Liver (tissue), 9 donors: ENCODE data around the gene ZDHHC18. TPM values are rescaled to one million over a fixed set of nuclear protein-coding genes. Genes with fewer than 3 reads are reported as not detected.
A peak's percentile ranks its signal among the peaks of the same experiment; 100 is the strongest.

Experiments used
- DNase-seq: peaks from one replicate; pipeline ENCODE4 v3.0.0-alpha.2; 2017; ENCODE audit warnings: low spot score
- H3K27ac ChIP-seq, 2 donors: one replicate each; pipeline ENCODE4 v1.7.0; 2013; ENCODE audit warnings: inconsistent platforms in 2 of 2, low read length in 2 of 2, control low read depth in 1 of 2, low read depth in 1 of 2, mild to moderate bottlenecking in 1 of 2
- H3K27me3 ChIP-seq, 4 donors: one replicate each; pipeline versions ENCODE4 v1.6.1 to v1.7.0; 2013; ENCODE audit warnings: low read length in 3 of 4, inconsistent platforms in 1 of 4, mild to moderate bottlenecking in 1 of 4, moderate library complexity in 1 of 4; ENCODE audit not compliant: control insufficient read depth in 4 of 4, insufficient read depth in 4 of 4
- H3K36me3 ChIP-seq, 4 donors: one replicate each; pipeline versions ENCODE4 v1.6.1 to v1.7.0; 2013; ENCODE audit warnings: low read length in 3 of 4, mild to moderate bottlenecking in 3 of 4, low read depth in 1 of 4, moderate library complexity in 1 of 4; ENCODE audit not compliant: control insufficient read depth in 4 of 4, insufficient read depth in 3 of 4
- H3K4me1 ChIP-seq, 4 donors: one replicate each; pipeline versions ENCODE4 v1.6.1 to v1.7.0; 2013; ENCODE audit warnings: low read length in 3 of 4, mild to moderate bottlenecking in 3 of 4, moderate library complexity in 1 of 4; ENCODE audit not compliant: control insufficient read depth in 4 of 4, insufficient read depth in 4 of 4
- H3K4me3 ChIP-seq, 3 donors: one replicate each; pipeline versions ENCODE4 v1.6.1 to v1.7.0; 2013; ENCODE audit warnings: low read length in 3 of 3, control low read depth in 1 of 3, low read depth in 1 of 3, mild to moderate bottlenecking in 1 of 3
- H3K9ac ChIP-seq, 2 donors: one replicate each; pipeline ENCODE4 v1.7.0; 2013; ENCODE audit warnings: low read length in 2 of 2, mild to moderate bottlenecking in 2 of 2, moderate library complexity in 2 of 2, control low read depth in 1 of 2, low read depth in 1 of 2
- H3K9me3 ChIP-seq, 4 donors: one replicate each; pipeline versions ENCODE4 v1.6.1 to v1.7.0; 2013; ENCODE audit warnings: low read length in 3 of 4; ENCODE audit not compliant: control insufficient read depth in 4 of 4
- EGR1 ChIP-seq, 2 donors: IDR thresholded peaks; 2 replicates each; pipeline ENCODE4 v1.6.1; 2016 to 2018; ENCODE audit warnings: antibody characterized with exemption in 2 of 2, low read depth in 2 of 2
- FOXA1 ChIP-seq: IDR thresholded peaks from 2 replicates; pipeline ENCODE4 v1.6.1; 2016; ENCODE audit warnings: antibody characterized with exemption
- FOXA2 ChIP-seq: IDR thresholded peaks from 2 replicates; pipeline ENCODE4 v1.6.1; 2016; ENCODE audit warnings: antibody characterized with exemption
- GABPA ChIP-seq, 2 donors: IDR thresholded peaks in 1 of 2; conservative IDR thresholded peaks in 1 of 2; 2 replicates each; pipeline ENCODE4 v1.6.1; 2016; ENCODE audit warnings: antibody characterized with exemption in 2 of 2, mild to moderate bottlenecking in 1 of 2, moderate library complexity in 1 of 2
- HNF4A ChIP-seq, 2 donors: conservative IDR thresholded peaks; 2 replicates each; pipeline ENCODE4 v1.6.1; 2016; ENCODE audit warnings: antibody characterized with exemption in 2 of 2, mild to moderate bottlenecking in 2 of 2
- HNF4G ChIP-seq: IDR thresholded peaks from 2 replicates; pipeline ENCODE4 v1.6.1; 2016; ENCODE audit warnings: antibody characterized with exemption
- JUND ChIP-seq, 2 donors: IDR thresholded peaks; 2 replicates each; pipeline ENCODE4 v1.6.1; 2016; ENCODE audit warnings: antibody characterized with exemption in 2 of 2
- NR2F2 ChIP-seq: IDR thresholded peaks from 2 replicates; pipeline ENCODE4 v1.6.1; 2016; ENCODE audit warnings: antibody characterized with exemption
- RAD21 ChIP-seq, 2 donors: IDR thresholded peaks; 2 replicates each; pipeline ENCODE4 v1.6.1; 2016; ENCODE audit warnings: antibody characterized with exemption in 2 of 2, mild to moderate bottlenecking in 2 of 2
- RXRA ChIP-seq, 2 donors: IDR thresholded peaks; 2 replicates each; pipeline ENCODE4 v1.6.1; 2017 to 2018; ENCODE audit warnings: antibody characterized with exemption in 2 of 2, mild to moderate bottlenecking in 1 of 2
- SP1 ChIP-seq: IDR thresholded peaks from 2 replicates; pipeline ENCODE4 v1.6.1; 2018; ENCODE audit warnings: antibody characterized with exemption, mild to moderate bottlenecking
- TAF1 ChIP-seq: conservative IDR thresholded peaks from 2 replicates; pipeline ENCODE4 v1.6.1; 2016; ENCODE audit warnings: antibody characterized with exemption, mild to moderate bottlenecking
- YY1 ChIP-seq: IDR thresholded peaks from 2 replicates; pipeline ENCODE4 v1.6.1; 2016; ENCODE audit warnings: antibody characterized with exemption, mild to moderate bottlenecking
- WGBS: extraction: QIAGEN DNeasy Blood & Tissue Kit; methylation state at CpG from one replicate; pipeline ENCODE4 v1.1.7; 2013; 5-methylcytosine and 5-hydroxymethylcytosine counted together
- polyA plus RNA-seq, 2 donors: library from polyadenylated mRNA; stranded (reverse) in 1 of 2; unstranded in 1 of 2; fragments of 200-250 nt in 1 of 2; fragments of >200 nt in 1 of 2; fragmentation: Nextera tagmentation in 1 of 2; extraction: Ambion mirVana in 1 of 2; gene quantifications; one replicate each; pipeline versions ENCODE4 v1.2.1 to v1.2.3, GENCODE V29; 2013 to 2015
- total RNA-seq, 2 donors: library from RNA; depleted of rRNA; stranded (reverse); fragments of >200 nt; gene quantifications; one replicate each; pipeline ENCODE4 v1.2.3, GENCODE V29; 2014
- TF ChIP-seq, protein P1 (sequence below): IDR thresholded peaks from 2 replicates; pipeline ENCODE4 v1.6.1; 2016; ENCODE audit warnings: antibody characterized with exemption, mild to moderate bottlenecking
- TF ChIP-seq, protein P2 (sequence below): IDR thresholded peaks from 2 replicates; pipeline ENCODE4 v1.6.1; 2016; ENCODE audit warnings: antibody characterized with exemption
- TF ChIP-seq, protein P3 (sequence below): fragments of 150-350 bp; IDR thresholded peaks from 2 replicates; pipeline ENCODE4 v1.5.1; 2017; ENCODE audit warnings: improper control_type of control experiment, low read depth, low read length; ENCODE audit not compliant: missing input control
- TF ChIP-seq, protein P4 (sequence below): IDR thresholded peaks from 2 replicates; pipeline ENCODE4 v1.6.1; 2016; ENCODE audit warnings: antibody characterized with exemption
- TF ChIP-seq, protein P5 (sequence below): IDR thresholded peaks from 2 replicates; pipeline ENCODE4 v1.6.1; 2016; ENCODE audit warnings: antibody characterized with exemption
- donor health status: healthy.
- donor health status: healthy.
- donor health status: healthy.
- donor health status: healthy.
- donor health status: healthy.

The ZDHHC18 gene
- total and polyA plus RNA-seq, 4 donors = 2.6 to 9.2 (median 7.9) TPM

DNA sequence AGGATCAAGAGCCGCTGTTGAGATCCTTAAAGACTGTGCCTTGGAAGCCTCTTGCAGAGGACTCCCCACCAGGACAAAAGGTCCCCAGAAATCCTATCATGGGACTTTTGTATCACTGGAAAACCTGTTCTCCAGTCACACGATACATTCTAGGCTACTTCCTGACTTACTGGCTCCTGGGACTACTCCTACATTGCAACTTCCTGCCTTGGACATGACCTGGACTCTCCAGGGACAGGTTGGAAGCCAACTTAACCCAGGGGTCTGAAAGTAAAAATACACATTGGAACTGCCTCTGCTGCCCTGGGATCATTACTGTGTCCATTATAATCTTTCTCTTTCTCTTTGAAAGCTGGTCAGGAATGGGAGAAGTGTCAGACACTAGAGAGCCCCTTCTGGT lies 28.9 kb upstream of the ZDHHC18 start:
- Histone ChIP-seq H3K27me3 (no peaks in the 10 kb centered on the region), H3K36me3 (peaks cover 0 to 9% (median 6%) of the 10 kb centered on the region in 4 donors), H3K9ac (no peak overlapping the region), H3K27ac (peak overlapping the region in 1 of 2 donors; percentile 52), H3K4me3 (no peak overlapping the region), H3K4me1 (peaks cover 18 to 63% (median 47%) of the 10 kb centered on the region in 4 donors), H3K9me3 (no peaks in the 10 kb centered on the region)
- TF ChIP-seq RAD21 (IDR thresholded peaks at IDR 0.05) (no peak), SP1 (no peak), JUND (IDR thresholded peaks at IDR 0.05) (no peak), HNF4A (conservative IDR thresholded peaks at IDR 0.05) (no peak), GABPA (IDR thresholded peaks at IDR 0.05 in 1 of 2, conservative IDR thresholded peaks at IDR 0.05 in 1 of 2) (no peak), FOXA2 (no peak)
- TF ChIP-seq, protein P1, sequence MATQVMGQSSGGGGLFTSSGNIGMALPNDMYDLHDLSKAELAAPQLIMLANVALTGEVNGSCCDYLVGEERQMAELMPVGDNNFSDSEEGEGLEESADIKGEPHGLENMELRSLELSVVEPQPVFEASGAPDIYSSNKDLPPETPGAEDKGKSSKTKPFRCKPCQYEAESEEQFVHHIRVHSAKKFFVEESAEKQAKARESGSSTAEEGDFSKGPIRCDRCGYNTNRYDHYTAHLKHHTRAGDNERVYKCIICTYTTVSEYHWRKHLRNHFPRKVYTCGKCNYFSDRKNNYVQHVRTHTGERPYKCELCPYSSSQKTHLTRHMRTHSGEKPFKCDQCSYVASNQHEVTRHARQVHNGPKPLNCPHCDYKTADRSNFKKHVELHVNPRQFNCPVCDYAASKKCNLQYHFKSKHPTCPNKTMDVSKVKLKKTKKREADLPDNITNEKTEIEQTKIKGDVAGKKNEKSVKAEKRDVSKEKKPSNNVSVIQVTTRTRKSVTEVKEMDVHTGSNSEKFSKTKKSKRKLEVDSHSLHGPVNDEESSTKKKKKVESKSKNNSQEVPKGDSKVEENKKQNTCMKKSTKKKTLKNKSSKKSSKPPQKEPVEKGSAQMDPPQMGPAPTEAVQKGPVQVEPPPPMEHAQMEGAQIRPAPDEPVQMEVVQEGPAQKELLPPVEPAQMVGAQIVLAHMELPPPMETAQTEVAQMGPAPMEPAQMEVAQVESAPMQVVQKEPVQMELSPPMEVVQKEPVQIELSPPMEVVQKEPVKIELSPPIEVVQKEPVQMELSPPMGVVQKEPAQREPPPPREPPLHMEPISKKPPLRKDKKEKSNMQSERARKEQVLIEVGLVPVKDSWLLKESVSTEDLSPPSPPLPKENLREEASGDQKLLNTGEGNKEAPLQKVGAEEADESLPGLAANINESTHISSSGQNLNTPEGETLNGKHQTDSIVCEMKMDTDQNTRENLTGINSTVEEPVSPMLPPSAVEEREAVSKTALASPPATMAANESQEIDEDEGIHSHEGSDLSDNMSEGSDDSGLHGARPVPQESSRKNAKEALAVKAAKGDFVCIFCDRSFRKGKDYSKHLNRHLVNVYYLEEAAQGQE = no peak
- 90% methylated on average over 2 of the region's 2 CpGs for WGBS
- DNase-seq = no peak

DNA sequence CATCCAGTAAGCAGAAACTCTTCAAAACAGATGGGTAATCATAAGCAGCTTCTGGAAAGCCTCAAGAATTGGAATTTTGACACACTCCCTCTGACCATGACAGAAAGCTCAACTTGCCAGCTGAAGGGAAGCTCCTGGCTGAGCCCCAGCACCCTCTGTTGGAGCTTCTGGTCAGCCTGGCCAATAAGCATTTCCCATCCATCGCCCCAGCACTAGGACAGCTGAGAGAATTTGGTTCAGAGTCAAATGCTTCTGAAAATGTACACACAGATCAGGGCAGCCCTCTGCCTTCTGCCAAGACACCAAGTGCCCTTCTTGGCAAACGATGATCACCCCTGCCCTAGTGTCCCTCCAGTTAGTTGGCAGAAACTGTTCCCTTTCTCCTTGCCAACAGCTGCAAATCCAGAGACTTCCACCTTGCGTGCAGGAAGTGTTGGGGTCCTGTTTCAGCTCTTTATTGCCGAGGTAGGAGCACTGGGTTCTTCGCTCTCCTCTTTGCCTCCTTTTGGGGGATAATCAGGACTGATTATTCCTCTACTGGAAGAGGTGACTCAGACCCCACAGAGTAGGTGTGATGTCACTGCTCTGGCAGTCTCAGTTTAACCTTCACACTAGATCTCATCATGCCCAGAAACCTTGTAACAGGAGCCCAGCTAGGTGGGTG lies 26.9 kb upstream of the ZDHHC18 start:
- Histone ChIP-seq H3K9me3 (no peaks in the 10 kb centered on the region), H3K36me3 (peaks cover 0 to 4% (median 2%) of the 10 kb centered on the region in 4 donors), H3K27me3 (no peaks in the 10 kb centered on the region), H3K27ac (peak overlapping the region; percentile 89 to 98), H3K9ac (peak overlapping the region in 1 of 2 donors; percentile 44), H3K4me3 (peak overlapping the region in 1 of 3 donors; percentile 11), H3K4me1 (peaks cover 12 to 43% (median 33%) of the 10 kb centered on the region in 4 donors)
- no peak for DNase-seq
- TF ChIP-seq GABPA (IDR thresholded peaks at IDR 0.05 in 1 of 2, conservative IDR thresholded peaks at IDR 0.05 in 1 of 2) (no peak), TAF1 (no peak), RAD21 (IDR thresholded peaks at IDR 0.05) (peak; percentile 47 to 57), NR2F2 (peak; percentile 25), HNF4A (conservative IDR thresholded peaks at IDR 0.05) (peak; percentile 72 to 82), YY1 (peak; percentile 62), HNF4G (no peak), SP1 (peak; percentile 91), JUND (IDR thresholded peaks at IDR 0.05) (peak in 1 of 2 donors; percentile 86), FOXA1 (peak; percentile 70), FOXA2 (peak; percentile 72), EGR1 (IDR thresholded peaks at IDR 0.05; ENCODE audit: low read depth in 2 of 2) (peak in 1 of 2 donors; percentile 29), RXRA (IDR thresholded peaks at IDR 0.05) (peak; percentile 87 to 96)
- TF ChIP-seq, protein P2, sequence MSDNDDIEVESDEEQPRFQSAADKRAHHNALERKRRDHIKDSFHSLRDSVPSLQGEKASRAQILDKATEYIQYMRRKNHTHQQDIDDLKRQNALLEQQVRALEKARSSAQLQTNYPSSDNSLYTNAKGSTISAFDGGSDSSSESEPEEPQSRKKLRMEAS = peak; percentile 74
- TF ChIP-seq, protein P1 = peak; percentile 56
- TF ChIP-seq, protein P3, sequence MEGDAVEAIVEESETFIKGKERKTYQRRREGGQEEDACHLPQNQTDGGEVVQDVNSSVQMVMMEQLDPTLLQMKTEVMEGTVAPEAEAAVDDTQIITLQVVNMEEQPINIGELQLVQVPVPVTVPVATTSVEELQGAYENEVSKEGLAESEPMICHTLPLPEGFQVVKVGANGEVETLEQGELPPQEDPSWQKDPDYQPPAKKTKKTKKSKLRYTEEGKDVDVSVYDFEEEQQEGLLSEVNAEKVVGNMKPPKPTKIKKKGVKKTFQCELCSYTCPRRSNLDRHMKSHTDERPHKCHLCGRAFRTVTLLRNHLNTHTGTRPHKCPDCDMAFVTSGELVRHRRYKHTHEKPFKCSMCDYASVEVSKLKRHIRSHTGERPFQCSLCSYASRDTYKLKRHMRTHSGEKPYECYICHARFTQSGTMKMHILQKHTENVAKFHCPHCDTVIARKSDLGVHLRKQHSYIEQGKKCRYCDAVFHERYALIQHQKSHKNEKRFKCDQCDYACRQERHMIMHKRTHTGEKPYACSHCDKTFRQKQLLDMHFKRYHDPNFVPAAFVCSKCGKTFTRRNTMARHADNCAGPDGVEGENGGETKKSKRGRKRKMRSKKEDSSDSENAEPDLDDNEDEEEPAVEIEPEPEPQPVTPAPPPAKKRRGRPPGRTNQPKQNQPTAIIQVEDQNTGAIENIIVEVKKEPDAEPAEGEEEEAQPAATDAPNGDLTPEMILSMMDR = no peak
- TF ChIP-seq, protein P4, sequence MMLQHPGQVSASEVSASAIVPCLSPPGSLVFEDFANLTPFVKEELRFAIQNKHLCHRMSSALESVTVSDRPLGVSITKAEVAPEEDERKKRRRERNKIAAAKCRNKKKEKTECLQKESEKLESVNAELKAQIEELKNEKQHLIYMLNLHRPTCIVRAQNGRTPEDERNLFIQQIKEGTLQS = no peak
- TF ChIP-seq, protein P5, sequence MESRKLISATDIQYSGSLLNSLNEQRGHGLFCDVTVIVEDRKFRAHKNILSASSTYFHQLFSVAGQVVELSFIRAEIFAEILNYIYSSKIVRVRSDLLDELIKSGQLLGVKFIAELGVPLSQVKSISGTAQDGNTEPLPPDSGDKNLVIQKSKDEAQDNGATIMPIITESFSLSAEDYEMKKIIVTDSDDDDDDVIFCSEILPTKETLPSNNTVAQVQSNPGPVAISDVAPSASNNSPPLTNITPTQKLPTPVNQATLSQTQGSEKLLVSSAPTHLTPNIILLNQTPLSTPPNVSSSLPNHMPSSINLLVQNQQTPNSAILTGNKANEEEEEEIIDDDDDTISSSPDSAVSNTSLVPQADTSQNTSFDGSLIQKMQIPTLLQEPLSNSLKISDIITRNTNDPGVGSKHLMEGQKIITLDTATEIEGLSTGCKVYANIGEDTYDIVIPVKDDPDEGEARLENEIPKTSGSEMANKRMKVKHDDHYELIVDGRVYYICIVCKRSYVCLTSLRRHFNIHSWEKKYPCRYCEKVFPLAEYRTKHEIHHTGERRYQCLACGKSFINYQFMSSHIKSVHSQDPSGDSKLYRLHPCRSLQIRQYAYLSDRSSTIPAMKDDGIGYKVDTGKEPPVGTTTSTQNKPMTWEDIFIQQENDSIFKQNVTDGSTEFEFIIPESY = peak; percentile 54
- WGBS = 27% methylated on average over 5 of the region's 5 CpGs
